Measurements from ENCODE around the gene SLX4IP.

The SLX4IP gene

GRCh38 chr20:10654630-10655029 lies 219.5 kb downstream of the SLX4IP start:
- DNase-seq = no peak

GRCh38 chr20:10655720-10656669 lies 220.9 kb downstream of the SLX4IP start:
- no peak for DNase-seq

- no peak for DNase-seq
Observed at GRCh38 chr20:10657453-10657852, 222.3 kb downstream of the SLX4IP start.

GRCh38 chr20:10658051-10658823 lies 223.1 kb downstream of the SLX4IP start:
- no peak for DNase-seq

- DNase-seq = no peak
Observed at GRCh38 chr20:10658876-10659632, 223.9 kb downstream of the SLX4IP start.

GRCh38 chr20:10659651-10660601 lies 224.8 kb downstream of the SLX4IP start:
- no peak for DNase-seq

- DNase-seq = no peak
Observed at GRCh38 chr20:10660661-10661060, 225.6 kb downstream of the SLX4IP start.

GRCh38 chr20:10661261-10661660 lies 226.2 kb downstream of the SLX4IP start:
- DNase-seq = no peak

- DNase-seq = no peak
Observed at GRCh38 chr20:10662151-10662550, 227.0 kb downstream of the SLX4IP start.

GRCh38 chr20:10662661-10663458 lies 227.8 kb downstream of the SLX4IP start:
- no peak for DNase-seq

- DNase-seq = no peak
Observed at GRCh38 chr20:10663756-10664155, 228.7 kb downstream of the SLX4IP start.

- DNase-seq = no peak
Observed at GRCh38 chr20:10665027-10665561, 230.0 kb downstream of the SLX4IP start.

GRCh38 chr20:10665791-10666190 lies 230.7 kb downstream of the SLX4IP start:
- DNase-seq = no peak

- no peak for DNase-seq
Observed at GRCh38 chr20:10666221-10667076, 231.3 kb downstream of the SLX4IP start.

GRCh38 chr20:10667077-10667401 lies 231.9 kb downstream of the SLX4IP start:
- no peak for DNase-seq

GRCh38 chr20:10667560-10668167 lies 232.6 kb downstream of the SLX4IP start:
- DNase-seq = no peak

GRCh38 chr20:10668677-10669368 lies 233.7 kb downstream of the SLX4IP start:
- no peak for DNase-seq

- DNase-seq = no peak
Observed at GRCh38 chr20:10669843-10670446, 234.8 kb downstream of the SLX4IP start.

Measured in CD4-positive, alpha-beta T cell treated with Interferon alpha-2 for 1 hour (primary cell).